Medulla oblongata (tissue), 1 donor: ENCODE results near the gene HOXA9.

Experiments
- DNase-seq: peaks from one replicate; pipeline ENCODE4 v3.0.0-alpha.2; 2015; ENCODE audit errors: extremely low spot score

HOXA9 gene

DNA sequence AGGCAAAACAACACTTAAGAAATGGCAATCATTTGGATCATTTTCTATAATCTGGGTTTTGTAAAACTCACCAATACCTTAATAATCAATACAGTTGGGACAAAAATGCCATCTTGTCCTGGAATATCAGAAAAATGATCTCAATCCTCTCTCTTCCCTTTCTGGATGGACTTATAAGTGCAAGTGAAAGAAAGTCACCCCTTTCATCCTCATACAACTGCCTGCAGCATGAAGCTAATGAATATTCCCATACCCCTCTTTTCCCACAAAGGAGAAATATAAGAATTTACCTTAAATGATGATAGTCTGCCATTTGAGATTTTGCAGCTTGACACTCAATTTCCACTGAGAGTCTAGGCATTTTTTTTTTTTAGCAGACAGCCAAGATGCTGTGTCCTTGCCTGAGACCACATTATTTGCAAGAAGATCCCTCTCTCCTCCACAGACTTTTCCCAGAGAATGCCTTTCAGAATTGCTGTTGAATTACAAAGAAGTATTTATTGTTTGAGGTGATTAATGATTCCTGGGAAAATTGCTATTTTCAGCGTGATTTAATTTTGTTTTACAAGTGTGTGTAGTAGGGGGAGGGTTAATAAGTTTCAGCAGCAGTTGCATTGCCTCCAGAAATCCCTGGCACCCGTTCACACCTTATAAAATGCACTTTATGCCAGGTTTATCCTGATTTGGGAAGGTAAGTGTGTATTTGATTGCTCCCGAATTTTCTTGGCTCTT lies 38.6 kb downstream of the HOXA9 start:
- DNase-seq: no peak

DNA sequence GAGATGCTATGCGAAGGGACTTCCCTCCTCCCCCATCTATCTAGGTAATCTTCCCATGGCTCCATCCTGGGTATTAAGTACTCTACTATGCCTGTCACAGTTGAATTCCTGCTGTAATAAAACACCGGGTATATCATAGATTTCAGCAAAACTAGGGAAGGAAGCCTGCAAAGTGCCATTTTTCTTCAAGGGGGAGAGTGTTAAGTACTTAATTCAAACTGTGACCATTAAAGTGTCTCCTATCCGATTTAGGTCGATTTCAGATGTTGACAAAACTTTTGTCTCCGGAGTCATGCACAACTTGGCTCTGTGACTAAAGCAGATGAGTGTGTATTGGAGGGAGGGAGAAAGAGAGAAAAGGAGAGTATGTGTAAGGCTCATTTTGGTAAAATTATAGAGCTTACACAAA lies 39.3 kb downstream of the HOXA9 start:
- DNase-seq: no peak

DNA sequence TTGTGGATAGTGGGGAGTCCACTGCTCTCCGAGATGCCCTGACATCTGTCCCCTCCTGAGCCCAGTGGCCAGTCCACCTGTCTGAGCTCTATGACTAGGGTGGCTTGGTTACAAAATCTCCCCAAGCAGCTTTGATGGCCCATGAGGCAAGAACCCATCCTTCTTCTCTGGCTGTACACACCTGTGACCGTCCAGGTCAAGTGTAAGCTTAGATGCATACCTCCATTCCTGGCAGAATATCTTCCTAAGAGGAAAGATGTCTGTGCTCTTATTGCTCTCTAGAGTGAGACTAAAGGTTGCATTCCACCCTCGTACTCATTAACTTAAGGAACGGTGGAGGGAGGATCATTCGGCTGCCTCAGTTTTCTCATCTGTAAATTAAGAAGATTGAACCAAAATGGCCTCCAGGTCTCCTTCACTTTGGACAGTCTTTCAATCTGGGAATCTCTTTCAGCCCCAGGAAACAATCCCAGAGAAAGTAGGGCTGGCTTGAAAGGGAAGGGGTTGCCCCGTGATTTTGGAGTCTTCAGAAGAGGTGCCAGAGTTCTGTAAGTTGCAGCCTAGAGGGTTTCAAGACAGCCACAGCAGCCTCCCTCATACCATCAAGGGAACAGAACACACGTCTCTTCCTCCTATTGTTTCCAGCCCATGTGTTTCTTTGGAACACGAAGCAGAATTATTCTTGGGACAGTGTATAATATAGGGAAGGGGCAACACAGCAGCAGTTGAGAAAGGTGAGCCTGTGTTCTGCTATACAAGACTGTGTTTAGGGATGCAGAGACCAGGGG lies 40.2 kb downstream of the HOXA9 start:
- no peak for DNase-seq

DNA sequence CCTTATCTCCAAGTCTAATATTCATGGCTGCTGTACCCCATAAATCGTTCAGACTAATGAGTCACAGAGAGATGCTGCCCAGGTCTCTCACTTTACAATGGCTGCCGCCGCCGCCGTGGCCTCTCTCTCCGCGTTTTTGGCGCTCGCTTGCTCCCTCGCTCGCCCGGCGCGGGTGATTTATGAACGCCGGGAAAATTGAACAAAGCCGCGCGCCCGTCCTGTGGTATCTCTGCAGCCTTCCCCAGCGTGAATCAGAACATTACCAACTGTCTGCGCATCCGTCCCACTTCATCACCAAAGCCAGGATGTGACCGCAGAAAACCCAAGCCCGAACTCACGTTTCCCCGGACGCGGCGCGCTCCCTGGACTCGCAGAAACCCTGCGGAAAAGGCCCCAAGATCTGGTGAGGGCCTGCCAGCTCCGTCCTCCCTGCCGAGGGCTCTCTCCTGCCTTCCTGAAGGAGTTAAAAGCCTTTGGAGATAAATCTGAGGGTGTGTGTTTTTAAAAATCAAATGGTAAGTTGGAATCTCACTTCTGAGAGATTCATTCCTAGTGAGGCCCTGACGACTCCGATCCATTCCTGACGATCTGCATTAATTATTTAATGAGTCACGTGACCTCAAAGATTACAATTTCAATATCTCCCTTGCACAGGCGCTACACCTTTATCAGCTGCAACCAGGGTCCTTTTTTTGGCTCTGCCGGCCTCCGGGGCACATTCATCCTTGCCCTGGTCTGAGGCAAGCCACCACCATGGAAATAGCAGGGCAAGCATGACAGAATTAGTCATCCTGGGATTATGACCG lies 41.0 kb downstream of the HOXA9 start:
- no peak for DNase-seq

DNA sequence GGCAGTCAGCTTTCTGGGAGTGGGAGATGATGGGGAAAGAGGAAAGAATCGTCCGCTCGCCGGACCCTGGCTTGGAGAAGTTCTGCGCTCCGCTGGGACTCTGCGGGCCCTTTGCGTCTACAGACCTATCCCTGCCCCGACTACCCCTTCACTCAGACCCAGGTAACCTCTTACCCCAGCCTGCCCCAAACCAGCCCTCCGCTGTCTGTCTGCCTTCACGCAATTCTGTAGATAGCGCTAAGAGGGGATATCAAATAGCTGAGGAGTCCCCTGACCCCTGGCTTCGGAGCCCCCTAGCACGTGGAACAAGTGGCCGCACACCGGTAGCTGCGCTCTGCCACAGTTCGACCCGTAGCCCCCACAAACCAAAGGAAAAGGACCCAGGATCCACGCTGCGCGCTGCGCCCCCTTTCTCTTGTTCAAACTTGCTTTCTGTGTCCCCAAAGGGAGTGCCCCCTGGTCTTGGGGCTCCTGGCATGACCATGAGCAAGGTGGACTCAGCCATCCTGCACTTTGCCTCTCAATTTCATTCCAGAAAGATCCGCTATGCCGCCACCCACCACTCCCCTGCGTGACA lies 41.8 kb downstream of the HOXA9 start:
- no peak for DNase-seq

DNA sequence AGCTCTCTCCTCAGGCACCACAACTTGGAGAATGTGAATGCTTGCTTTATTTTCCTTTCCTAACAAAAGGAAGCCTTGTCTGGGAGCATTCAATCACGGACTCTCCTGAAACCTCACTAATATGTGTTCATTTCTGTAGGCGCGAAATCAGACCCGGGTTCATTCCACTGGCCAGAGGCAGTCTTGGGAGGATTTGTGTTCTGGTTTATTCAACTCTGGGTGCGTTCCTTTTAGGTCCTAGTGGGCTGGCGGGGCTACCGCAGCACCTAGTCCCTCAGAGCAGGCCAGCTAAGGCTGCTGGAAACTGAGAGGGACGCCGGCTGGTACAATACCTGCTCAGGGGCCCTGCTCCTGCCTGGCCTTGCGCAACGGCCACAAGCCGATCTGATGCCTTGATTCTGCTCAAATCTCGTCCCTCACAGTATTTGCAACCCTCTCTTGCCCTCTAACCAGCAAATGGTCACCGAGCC lies 42.3 kb downstream of the HOXA9 start:
- DNase-seq: peak; percentile 74

DNA sequence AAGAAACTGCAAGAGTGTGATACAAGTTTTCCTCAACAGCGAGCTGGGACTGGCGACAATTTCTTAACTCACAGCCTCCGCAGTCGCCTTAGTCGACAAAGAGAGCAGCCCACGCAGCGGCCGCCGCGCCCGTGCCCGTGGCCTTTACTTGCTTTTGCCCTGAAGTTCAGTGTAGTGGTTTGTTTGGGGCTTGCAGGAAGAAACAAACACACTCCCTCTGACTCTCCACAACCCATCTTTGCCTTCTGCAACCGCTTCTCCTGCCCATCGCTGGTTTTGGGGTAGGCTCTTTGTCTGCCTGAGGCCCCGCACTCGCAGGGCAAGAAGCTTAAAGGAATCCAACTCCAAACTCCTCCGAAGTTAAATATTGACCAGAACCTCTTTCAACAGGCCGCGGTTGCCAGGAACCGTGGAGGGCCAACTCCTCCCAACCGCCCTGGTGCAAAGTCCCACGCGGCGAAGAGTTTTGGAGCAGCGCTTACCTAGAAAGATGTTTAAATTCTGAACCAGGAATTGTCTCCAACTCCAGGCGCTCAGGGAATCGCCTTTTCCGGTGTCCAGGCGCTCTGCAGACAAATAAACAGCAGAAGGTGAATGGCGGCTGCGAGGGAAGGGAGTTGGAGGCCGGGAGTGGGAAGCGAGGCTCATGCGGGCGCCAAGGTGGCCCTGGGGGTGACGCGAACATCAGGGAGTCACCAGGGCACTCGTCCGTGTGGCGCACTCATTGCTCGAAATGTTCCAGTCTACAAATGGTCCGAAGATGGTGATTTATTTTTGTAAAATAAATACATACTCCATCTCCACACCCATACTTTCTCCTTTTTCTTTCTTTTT lies 43.0 kb downstream of the HOXA9 start:
- no peak for DNase-seq

DNA sequence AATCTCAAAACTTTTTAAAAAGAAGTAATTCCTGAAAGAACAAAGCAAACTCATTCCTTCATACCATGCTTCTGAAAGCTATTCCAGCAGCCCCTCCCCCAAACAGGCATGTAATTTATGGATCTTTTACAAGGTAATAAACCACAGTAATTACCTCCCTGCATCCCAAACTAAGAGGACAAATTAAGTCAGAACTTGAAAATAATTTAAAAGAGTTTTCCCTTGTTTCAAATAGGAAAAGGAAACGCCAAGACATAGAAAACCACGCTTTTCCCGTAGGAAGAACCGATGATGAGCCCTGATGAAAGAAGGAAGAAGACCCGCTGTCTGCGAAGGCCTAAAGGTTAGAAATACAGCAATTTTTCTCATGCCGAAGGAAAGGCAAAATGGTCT lies 43.7 kb downstream of the HOXA9 start:
- no peak for DNase-seq

DNA sequence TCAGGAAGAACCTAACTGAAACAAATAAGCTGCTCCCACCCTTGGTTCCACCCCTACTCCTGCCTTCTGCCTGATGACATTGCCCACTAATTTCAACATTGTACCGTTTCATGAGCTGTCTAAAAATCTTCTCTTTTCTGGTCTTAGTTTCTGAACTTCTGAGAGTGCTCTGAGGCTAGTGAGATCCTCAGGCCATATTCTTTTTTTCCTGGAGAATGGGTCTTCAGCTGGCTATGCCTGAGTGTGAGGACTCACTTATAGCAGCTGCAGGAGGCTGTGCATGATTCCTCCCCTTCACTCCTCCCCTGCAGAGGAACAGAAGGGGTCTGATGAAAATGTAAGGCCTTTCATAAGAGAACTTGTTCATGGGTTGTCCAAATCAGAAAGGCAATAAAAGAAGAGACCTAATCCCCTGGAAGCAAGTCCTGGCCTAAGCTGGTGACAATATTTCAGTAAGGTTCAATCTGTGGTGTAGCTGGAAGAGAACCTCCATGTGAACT lies 45.9 kb downstream of the HOXA9 start:
- DNase-seq: no peak

DNA sequence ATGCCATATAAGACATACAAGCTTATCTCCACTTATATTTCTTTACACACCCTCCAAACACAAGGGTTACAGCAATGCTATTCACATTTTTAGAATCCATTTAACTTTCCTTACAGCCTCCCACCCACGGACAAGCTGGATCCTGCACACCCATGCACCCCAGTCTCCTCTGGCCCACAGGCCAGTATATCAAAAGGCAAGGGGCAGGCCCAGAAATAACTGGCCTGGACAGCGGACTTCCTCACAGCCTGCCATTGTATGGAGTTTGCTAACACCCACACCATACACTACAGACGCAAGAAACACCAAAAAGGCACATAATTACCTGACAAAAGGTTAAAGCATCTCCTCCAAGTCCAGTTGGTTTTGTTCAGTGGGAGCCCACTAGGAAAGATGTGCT lies 46.8 kb downstream of the HOXA9 start:
- no peak for DNase-seq

DNA sequence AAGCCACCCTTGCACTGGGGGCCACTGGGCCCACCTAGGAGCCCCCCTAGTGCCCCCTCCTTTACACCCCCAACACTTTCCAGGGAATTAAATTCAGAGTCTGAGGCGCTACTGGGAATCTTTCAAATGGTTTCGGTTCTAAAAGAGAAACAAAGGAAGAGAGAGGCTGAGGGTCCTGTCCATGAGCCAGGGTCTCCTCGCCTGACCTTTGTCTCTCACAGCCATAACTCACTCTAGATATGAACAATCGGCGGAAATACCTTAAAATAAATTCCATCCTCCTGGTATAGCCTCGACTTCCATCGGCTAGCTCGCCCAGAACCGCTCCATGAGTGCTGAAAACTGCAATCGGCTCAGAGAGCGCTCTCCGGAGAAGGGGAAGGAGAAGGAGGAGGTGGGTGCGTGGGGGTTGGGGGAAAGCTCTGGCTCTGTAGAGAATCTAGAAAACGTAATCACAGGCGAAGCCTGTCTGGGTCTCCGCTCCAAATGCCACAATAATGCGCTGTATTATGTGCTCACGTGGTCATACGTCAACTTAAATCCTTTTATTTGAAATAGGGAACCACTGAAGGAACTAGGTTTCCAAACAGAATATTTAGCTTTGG lies 47.3 kb downstream of the HOXA9 start:
- DNase-seq: no peak

DNA sequence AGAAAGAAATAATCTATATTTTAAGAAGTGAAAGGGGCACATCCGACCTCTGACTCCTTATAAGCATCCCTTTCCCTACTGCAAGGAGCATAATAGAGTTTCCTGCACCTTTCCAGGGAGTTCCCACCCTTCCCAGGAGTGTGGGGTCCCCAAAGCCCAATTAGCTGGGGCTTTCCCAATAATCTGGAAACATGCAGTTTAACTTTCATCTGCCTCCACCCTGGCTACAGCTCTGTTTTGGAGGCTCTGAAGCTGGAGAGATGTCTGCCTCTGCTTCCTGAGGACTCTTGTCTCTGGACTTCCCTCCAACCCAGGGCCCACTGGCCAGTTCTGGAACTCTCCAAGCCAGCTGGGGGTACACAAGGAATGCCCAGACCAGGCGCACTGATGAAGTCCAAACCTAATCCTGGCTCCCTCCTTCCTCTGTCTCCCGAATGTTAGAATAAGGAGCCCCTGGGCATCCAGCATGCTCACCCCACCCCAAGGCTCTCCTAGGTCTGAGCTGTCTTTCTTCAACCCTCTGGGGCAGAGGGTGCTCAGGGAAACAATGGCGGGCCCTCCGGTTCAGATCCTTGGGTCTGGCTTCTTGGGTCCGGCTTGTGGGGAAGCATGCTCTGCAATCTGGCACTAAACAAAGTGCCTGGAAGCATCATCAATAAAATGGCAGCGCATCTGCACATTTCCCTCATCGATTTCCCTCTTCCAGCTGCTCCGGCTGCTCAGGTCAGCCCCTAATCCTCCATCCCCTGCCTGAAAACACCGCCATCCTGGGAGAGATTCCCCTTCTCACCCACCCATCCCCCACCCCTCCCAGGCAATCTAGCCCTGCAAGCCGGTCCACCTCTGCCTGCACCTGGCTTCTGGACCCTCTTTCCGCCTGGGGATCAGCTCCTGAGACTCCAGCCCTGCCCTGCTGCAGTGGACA lies 48.1 kb downstream of the HOXA9 start:
- DNase-seq: no peak

DNA sequence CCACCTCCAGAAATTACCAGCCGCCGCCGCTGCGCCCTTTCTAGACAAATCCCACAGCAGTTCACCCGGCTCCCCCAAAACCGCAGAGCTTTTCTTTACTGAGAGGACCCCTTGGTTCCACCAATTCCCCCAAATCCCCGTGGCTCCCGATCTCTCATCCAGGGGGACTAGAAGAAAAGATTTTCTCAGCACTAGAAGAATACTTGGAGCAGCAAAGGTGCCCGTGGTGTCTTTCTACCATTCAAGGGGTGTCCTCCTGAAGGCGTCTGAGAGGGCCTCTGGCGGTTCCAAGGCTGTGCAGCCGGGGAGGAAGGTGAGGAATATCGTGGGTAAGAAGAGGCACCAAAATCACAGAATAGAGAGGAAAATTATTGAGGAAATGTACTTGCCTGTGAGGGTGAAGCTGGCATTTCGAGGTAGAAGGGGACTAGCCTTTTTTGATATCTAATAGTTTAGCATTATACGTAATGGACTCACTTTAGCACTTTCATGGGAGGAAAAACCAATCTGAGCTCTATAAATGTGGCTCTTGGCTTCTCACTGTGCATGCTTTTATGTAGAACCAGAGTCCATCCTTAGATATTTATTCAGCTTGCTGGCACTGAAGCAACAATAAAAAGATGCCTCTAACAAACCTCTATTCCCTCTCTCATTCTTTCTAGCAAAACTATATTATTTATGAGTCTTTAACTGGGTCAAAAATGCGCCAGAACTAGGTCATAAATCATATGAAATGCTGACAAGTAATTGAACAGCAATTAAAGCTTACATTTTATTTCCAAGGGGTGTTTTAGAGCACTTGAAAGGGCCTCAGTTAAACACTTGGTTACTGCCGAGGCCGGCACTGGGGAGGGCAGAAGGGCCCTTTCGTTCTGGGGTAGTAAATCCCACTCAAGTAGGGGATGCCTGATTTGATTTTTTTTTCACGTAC lies 49.0 kb downstream of the HOXA9 start:
- DNase-seq: no peak

DNA sequence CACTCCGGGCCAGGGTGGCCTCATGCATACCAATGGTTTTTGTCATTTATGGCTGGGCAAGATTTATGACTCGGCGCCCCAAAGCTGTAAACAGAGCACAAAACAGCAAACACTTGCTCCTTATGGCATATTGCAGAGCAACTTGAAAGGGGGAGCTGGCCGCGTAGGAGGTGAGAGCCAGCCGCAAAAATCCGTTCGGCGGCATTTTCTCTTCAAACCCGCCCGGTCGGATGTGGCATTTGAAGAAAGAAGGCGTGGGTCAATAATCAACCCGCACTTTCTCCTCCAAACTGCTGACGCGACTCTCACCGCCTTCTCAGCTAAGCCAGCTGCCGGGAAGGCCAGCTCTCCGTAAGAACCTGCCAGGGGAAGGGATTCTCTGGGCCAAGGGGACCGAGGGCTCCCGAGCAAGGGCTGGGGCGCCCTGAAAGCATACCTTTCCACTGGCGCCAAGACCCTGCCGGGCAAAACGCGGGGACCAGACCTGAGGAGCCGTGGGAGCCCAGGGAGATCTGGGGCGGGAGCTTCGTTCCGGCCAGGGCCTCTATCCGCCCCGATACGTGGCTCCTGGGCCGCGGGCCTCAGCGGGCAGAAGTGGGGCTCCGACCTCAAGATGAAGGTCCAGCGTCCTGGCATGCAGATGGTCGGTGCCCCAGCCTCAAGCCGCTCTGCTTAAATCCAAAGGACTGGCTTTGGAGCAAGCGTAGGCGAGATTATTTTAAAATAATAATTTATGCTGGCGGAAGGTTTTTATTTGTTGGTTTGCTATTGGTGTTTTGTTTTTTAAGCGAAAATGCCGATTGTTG lies 49.9 kb downstream of the HOXA9 start:
- DNase-seq: no peak

DNA sequence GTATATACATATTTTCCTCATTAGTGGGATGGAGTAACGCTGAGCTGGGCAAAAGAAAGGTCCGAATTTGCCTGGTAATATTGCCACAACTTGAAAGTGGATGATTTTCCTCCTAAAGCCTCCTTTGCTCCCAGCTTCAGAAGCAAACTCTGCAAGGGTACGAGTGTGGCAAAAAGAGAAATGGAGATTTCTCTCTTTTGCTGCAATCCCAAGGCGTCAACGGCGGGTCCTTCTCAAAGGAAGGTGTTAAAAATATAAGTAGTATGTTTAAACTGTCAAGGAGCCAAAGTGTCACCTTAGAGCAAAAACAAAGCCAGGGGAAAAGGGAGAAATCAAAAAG lies 50.5 kb downstream of the HOXA9 start:
- no peak for DNase-seq

DNA sequence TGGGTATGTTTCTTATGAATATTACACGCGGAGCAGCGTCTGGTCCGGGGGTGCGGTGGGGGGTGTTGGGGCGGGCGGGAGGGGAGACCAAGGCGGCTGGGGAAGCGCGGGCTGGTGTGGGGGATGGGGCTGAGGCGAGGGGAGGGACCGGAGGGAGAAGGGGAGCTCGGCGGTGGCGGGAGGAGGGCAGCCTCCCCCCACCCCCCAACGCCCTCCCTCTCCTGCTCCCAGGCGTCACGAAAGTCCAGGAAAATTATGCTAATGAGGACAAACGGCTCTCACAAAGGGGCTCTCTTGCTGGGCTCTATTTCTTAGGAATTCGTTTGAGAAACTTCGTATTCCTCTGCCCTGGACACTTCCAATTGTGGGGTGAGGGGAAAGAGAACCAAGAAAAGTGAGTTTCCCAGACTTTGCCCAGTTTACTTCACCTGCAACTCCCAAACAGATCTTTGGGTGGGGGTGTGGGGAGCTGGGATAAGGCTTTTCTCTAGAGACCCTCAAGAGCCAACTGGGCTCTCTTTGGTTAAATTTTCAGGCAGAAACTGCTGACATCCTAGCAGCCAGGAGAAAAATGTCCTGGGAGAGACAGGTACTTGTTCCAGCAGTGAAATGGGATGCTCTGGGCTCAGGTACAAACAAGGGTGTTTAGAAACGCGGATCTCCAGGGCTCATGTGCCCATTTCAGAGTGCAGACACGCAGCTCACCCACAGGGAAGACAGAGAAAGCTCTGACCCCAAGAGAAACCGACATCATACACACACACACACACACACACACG lies 51.2 kb downstream of the HOXA9 start:
- DNase-seq: peak; percentile 46
